Measurements from ENCODE around the gene LIMK2.

DNA sequence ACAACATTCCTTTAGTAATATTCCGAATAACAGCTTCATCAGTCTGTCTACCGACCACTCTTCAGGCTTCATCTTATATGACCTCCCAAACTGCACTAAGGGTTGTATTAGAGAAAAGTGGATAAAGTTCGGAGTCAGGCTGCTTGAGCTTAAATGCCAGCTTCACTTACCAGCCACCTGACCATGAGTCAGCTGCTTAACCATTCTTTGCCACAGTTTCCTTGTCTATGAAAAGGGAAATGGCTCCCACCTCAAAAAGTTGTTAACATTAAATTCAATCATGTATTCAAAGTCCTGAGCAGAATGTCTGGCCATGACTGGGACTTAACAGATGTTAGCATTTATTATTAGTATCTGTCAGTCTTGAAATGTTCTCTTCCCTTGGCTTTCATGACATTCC is 20.9 kb downstream of the LIMK2 start:
- TF ChIP-seq, protein P1, sequence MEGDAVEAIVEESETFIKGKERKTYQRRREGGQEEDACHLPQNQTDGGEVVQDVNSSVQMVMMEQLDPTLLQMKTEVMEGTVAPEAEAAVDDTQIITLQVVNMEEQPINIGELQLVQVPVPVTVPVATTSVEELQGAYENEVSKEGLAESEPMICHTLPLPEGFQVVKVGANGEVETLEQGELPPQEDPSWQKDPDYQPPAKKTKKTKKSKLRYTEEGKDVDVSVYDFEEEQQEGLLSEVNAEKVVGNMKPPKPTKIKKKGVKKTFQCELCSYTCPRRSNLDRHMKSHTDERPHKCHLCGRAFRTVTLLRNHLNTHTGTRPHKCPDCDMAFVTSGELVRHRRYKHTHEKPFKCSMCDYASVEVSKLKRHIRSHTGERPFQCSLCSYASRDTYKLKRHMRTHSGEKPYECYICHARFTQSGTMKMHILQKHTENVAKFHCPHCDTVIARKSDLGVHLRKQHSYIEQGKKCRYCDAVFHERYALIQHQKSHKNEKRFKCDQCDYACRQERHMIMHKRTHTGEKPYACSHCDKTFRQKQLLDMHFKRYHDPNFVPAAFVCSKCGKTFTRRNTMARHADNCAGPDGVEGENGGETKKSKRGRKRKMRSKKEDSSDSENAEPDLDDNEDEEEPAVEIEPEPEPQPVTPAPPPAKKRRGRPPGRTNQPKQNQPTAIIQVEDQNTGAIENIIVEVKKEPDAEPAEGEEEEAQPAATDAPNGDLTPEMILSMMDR (optimal IDR thresholded peaks at IDR 0.05 in 1 of 3, IDR thresholded peaks at IDR 0.05 in 1 of 3, conservative IDR thresholded peaks at IDR 0.05 in 1 of 3; ENCODE audit: extremely low read depth in 1 of 3, insufficient read depth in 2 of 3, low read length in 3 of 3): no peak
- TF ChIP-seq EZH2 (IDR thresholded peaks at IDR 0.05; ENCODE audit: low read length): no peak
